Pancreas (tissue), 10 donors: ENCODE measurements around the gene AP1B1. TPM values are rescaled to one million over a fixed set of nuclear protein-coding genes. Genes with fewer than 3 reads are reported as not detected.
"Not testable (repeated sequence)": the region's sequence is repeated elsewhere in the genome, so short reads cannot be mapped to it uniquely, and the experiment has no call there.

Experiments used
- ATAC-seq, 4 donors: fragments of 200-7000 bp; cut with Tn5 transposase; one replicate each; pipeline versions ENCODE4 v1.8.0 to v1.9.1; 2020; ENCODE audit warnings: mild to moderate bottlenecking in 4 of 4, moderate library complexity in 4 of 4
- DNase-seq, 6 donors: peaks; one replicate each; pipeline ENCODE4 v3.0.0-alpha.2; 2020
- FAIRE-seq: peaks from 2 replicates; lab custom pipeline; 2012; peaks lifted over from hg19 to GRCh38; lab: Jason Lieb, UNC
- H3K27ac ChIP-seq, 4 donors: fragments of 200-600 bp; sonication (generic); 1 replicate in 3 of 4; 2 replicates in 1 of 4; pipeline versions ENCODE4 v1.5.0 to v1.8.0; 2020
- H3K27me3 ChIP-seq, 4 donors: fragments of 200-600 bp; one replicate each; pipeline ENCODE4 v1.8.0; 2021
- H3K36me3 ChIP-seq, 3 donors: fragments of 200-600 bp; sonication (generic) in 1 of 3; one replicate each; pipeline versions ENCODE4 v1.5.0 to v1.8.0; 2020 to 2021
- H3K4me1 ChIP-seq, 3 donors: fragments of 200-600 bp; one replicate each; pipeline ENCODE4 v1.8.0; 2021
- H3K4me3 ChIP-seq, 4 donors: fragments of 200-600 bp; sonication (generic) in 2 of 4; one replicate each; pipeline versions ENCODE4 v1.5.0 to v1.8.0; 2020 to 2021
- H3K9me3 ChIP-seq, 4 donors: fragments of 200-600 bp; one replicate each; pipeline ENCODE4 v1.8.0; 2021
- WGBS, 2 donors: extraction: QIAGEN DNeasy Blood & Tissue Kit; methylation state at CpG; one replicate each; pipeline ENCODE4 v1.1.7; 2013; 5-methylcytosine and 5-hydroxymethylcytosine counted together
- intact Hi-C, 3 donors: fragments of 100-400 bp; cut with DNase I; formaldehyde crosslinking; loops; one replicate each; pipeline versions ENCODE4 v1.11.1 to v1.14.2; 2022
- polyA plus RNA-seq, 2 donors: library from polyadenylated mRNA; stranded (reverse); fragments of 200-250 nt; gene quantifications; one replicate each; pipeline ENCODE4 v1.2.3, GENCODE V29; 2013
- total RNA-seq, 6 donors: library from RNA; stranded (reverse); fragmentation: NEBNext Ultra II Directional in 4 of 6; extraction: Animal tissue kit (Norgen Biotek cat#: 25700) in 4 of 6; gene quantifications; one replicate each; pipeline versions ENCODE4 v1.2.1 to v1.2.4, GENCODE V29; 2021 to 2023
- TF ChIP-seq, protein P1 (sequence below), 4 donors: fragments of 200-600 bp; sonication (generic) in 3 of 4; IDR thresholded peaks; one replicate each; pipeline versions ENCODE4 v1.5.0 to v1.8.0; 2021; ENCODE audit warnings: antibody characterized with exemption in 4 of 4
- donor health status: healthy with polysubstance abuse.
- donor health status: DM: no; HTN: no; CAD: no; lungs with moderate emphysema.
- donor health status: DM: no; HTN: no; CAD: no.
- donor health status: control.
- donor health status: control.
- donor health status: Bipolar disorder and iron deficiency.
- donor health status: DM: yes; HTN: yes; CAD: no.
- donor health status: DM: no; HTN: no; CAD: no.
- donor health status: DM: no; HTN: no; CAD: no.
- donor health status: DM: yes; HTN: yes; CAD: no.

AP1B1 gene
- total and polyA plus RNA-seq, 8 donors = 27.5 to 49.9 (median 35.8) TPM

DNA sequence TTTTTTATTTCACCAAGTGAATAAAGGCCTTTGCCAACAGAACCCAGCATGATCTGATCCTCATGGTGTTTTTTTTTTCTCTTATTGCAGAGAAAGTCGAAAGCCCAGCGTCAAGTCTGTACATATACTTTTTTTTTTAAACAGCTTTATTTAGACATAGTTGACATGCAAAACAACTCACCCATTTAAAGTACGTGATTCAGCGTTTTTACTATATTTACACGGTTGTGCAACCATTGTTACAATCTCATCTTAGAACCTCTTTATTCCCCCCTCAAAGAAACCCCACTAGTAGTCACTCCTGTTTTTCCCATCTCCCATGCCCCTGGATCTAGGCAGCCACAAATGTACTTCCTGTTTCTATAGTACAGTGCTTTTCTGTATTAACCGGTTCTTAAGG is 20.6 kb upstream of the AP1B1 start:
- 55 to 77% methylated on average over 6 of the region's 6 CpGs for WGBS, 2 donors
- Histone ChIP-seq H3K27ac (no peak overlapping the region), H3K9me3 (no peaks in the 10 kb centered on the region), H3K36me3 (no peaks in the 10 kb centered on the region), H3K4me1 (no peaks in the 10 kb centered on the region), H3K27me3 (no peaks in the 10 kb centered on the region), H3K4me3 (no peak overlapping the region)
- ATAC-seq (no peak), FAIRE-seq (no peak), DNase-seq (no peak)
- TF ChIP-seq, protein P1, sequence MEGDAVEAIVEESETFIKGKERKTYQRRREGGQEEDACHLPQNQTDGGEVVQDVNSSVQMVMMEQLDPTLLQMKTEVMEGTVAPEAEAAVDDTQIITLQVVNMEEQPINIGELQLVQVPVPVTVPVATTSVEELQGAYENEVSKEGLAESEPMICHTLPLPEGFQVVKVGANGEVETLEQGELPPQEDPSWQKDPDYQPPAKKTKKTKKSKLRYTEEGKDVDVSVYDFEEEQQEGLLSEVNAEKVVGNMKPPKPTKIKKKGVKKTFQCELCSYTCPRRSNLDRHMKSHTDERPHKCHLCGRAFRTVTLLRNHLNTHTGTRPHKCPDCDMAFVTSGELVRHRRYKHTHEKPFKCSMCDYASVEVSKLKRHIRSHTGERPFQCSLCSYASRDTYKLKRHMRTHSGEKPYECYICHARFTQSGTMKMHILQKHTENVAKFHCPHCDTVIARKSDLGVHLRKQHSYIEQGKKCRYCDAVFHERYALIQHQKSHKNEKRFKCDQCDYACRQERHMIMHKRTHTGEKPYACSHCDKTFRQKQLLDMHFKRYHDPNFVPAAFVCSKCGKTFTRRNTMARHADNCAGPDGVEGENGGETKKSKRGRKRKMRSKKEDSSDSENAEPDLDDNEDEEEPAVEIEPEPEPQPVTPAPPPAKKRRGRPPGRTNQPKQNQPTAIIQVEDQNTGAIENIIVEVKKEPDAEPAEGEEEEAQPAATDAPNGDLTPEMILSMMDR (IDR thresholded peaks at IDR 0.05) = no peak
- intact Hi-C loops = no loop called here

DNA sequence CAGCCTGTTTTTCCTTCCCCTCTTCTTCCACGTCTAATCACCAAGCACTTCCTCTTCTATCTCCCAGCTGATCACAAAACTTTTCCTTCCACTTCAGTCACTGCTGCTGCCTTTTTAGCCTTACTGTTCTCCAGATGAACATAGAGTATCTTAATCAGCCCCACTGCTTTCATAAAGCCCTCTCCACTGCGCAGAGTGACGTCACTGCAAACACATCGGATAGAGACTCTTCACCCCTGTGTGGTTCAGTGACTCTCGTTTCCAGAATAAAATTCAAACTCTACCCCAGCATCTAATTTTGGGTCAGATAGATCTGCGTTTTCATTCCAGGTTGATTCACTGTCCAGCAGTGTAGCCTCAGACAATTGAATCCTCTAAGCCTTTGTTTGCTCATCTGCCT is 13.2 kb upstream of the AP1B1 start:
- intact Hi-C loops, H3K4me3 ChIP-seq, H3K36me3 ChIP-seq, ATAC-seq, H3K27me3 ChIP-seq, FAIRE-seq, H3K4me1 ChIP-seq, H3K9me3 ChIP-seq, DNase-seq, H3K27ac ChIP-seq: not testable (repeated sequence)
- WGBS, 2 donors = 63 to 71% methylated on average over 6 of the region's 6 CpGs

DNA sequence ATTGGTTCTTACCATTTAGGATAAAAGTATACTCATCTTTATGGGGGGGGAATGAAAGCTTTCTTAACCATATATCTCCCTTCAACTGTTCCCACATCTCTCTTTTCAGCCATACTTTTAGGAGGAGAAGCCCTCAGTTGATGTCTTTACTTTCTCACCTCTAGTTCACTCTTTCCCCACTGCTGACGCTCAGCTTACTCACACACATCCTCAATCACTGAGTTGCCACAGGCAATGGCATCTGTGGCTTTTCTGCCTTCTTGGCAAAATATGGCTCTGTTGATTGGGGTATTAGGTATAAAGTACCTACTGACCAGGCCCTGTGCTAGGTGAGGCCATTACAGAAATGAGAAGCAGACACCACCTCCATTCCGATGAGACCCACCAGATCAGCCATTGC is 12.2 kb upstream of the AP1B1 start:
- FAIRE-seq (no peak), DNase-seq (no peak), ATAC-seq (no peak)
- TF ChIP-seq, protein P1 (IDR thresholded peaks at IDR 0.05) = no peak
- H3K9me3 ChIP-seq = no peaks in the 10 kb centered on the region
- no peaks in the 10 kb centered on the region for H3K36me3 ChIP-seq
- intact Hi-C loops = no loop called here
- H3K4me3 ChIP-seq = no peak overlapping the region
- peaks cover 0 to 4% (median 0%) of the 10 kb centered on the region in 3 donors for H3K4me1 ChIP-seq
- H3K27ac ChIP-seq = no peak overlapping the region
- H3K27me3 ChIP-seq = no peaks in the 10 kb centered on the region
- 91 to 97% methylated on average over 2 of the region's 2 CpGs for WGBS, 2 donors

DNA sequence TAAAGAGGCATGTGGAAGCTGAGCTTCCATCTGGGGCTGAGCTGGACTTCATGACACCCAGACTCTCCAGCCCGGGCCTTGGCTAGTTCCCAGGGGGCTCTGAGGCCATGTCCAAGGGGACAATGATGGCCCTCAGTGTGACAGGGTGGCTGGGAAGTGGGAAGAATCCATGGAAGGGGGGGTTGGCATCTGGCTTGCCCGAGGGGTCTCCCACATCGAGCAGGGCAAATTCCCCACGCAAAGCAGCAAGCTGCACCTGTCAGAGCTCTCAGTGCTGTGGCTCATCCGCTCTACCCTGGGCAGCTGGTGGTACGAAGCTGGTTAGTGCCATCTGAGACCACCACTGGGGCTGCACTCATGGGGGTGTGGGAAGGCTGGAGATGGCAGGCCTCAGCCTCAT is 9.4 kb upstream of the AP1B1 start:
- FAIRE-seq = no peak
- intact Hi-C loops = loop anchor here in 1 of 3 donors (10.0 kb wide), 1 partner anchor 127 kb away; no protein-coding TSS in a partner anchor
- no peaks in the 10 kb centered on the region for H3K27me3 ChIP-seq
- peaks cover 0 to 6% (median 4%) of the 10 kb centered on the region in 3 donors for H3K4me1 ChIP-seq
- no peak overlapping the region for H3K27ac ChIP-seq
- no peaks in the 10 kb centered on the region for H3K36me3 ChIP-seq
- WGBS, 2 donors = 82 to 94% methylated on average over 6 of the region's 6 CpGs
- ATAC-seq = no peak
- no peaks in the 10 kb centered on the region for H3K9me3 ChIP-seq
- no peak for DNase-seq
- no peak overlapping the region for H3K4me3 ChIP-seq
- TF ChIP-seq, protein P1 (IDR thresholded peaks at IDR 0.05) = no peak

DNA sequence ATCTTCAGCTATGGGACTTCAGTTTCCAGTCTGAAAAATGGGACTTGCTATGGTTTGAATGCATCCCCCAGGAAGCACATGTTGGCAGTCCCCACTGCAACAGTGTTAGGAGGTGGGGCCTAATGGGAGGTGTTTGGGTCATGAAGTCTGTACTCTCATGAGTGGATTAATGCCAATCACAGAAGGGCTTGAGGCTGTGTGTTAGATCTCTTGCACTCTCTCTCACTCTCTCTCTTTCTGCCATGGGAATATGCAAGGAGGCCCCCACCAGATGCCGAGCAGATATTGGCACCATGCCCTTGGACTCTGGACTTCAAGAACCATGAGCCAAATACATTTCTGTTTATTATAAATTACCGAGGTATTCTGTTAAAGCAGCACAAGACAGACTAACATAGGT is 7.8 kb upstream of the AP1B1 start:
- no peaks in the 10 kb centered on the region for H3K9me3 ChIP-seq
- 7 to 11% methylated on average over 2 of the region's 2 CpGs for whole genome bisulfite sequencing, 2 donors
- intact Hi-C loops = loop anchor here in 1 of 3 donors (10.0 kb wide), 1 partner anchor 129 kb away; no protein-coding TSS in a partner anchor

More for the DNA sequence above, 7.8 kb upstream of the AP1B1 start:
- Histone ChIP-seq H3K36me3 (no peaks in the 10 kb centered on the region), H3K27me3 (no peaks in the 10 kb centered on the region), H3K4me3 (no peak overlapping the region), H3K27ac (no peak overlapping the region), H3K4me1 (peaks cover 0 to 6% (median 4%) of the 10 kb centered on the region in 3 donors)
- DNase-seq = peak in 5 of 6 donors; percentile 56 to 77 (median 74)
- FAIRE-seq = no peak
- TF ChIP-seq, protein P1 (IDR thresholded peaks at IDR 0.05) = no peak
- ATAC-seq = peak; percentile 61 to 70 (median 66)
